Measurements from ENCODE around the gene SASH1. TPM values are rescaled to one million over a fixed set of nuclear protein-coding genes. Genes with fewer than 3 reads are reported as not detected.

Gene SASH1
- polyA plus RNA-seq, 1 donor from 2014 or later = 7.0 TPM

- H3K4me3 ChIP-seq (ENCODE audit: low read length) = no peak overlapping the region
- no peak overlapping the region for H3K27ac ChIP-seq (ENCODE audit: low read length)
- H2AFZ ChIP-seq (ENCODE audit: low read depth, low read length) = no peak overlapping the region
Observed at GRCh38 chr6:148406579-148407371, 64.1 kb downstream of the SASH1 start.

DNA sequence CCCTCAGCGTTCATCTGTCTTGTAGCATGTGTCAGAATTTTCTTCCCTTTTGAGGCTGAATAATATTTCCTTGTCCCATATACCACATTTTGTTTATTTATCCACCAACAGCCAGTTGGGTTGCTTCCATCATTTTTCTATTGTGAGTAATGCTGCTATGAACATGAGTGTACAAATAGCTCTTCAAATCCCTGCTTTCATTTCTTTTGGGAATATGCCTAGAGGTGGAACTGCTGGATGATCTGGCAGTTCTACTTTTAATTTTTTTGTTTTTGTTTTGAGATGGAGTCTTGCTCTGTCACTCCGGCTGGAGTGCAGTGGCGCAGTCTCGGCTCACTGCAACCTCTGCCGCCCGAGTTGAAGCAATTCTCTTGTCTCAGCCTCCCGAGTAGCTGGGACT is 64.7 kb downstream of the SASH1 start:
- H3K9me2 ChIP-seq (ENCODE audit: insufficient read depth, low read length) = no peaks in the 10 kb centered on the region
- no peaks in the 10 kb centered on the region for H3K27me3 ChIP-seq (ENCODE audit: insufficient read depth, low read depth, low read length)
- H3K9ac ChIP-seq (ENCODE audit: low read length) = no peak overlapping the region
- no peak overlapping the region for H3K4me3 ChIP-seq (ENCODE audit: low read length)
- no peak overlapping the region for H3K27ac ChIP-seq (ENCODE audit: low read length)
- H3K36me3 ChIP-seq (ENCODE audit: insufficient read depth, low read length) = no peaks in the 10 kb centered on the region
- H3K4me2 ChIP-seq (ENCODE audit: low read length) = no peak overlapping the region
- H3F3A ChIP-seq (ENCODE audit: insufficient read depth, low read length, poor library complexity, severe bottlenecking) = no peaks in the 10 kb centered on the region
- H3K79me2 ChIP-seq (replicated peaks; ENCODE audit: insufficient read depth, low read length) = no peaks in the 10 kb centered on the region
- no peaks in the 10 kb centered on the region for H4K20me1 ChIP-seq (ENCODE audit: insufficient read depth)
- TF ChIP-seq REST (IDR thresholded peaks at IDR 0.05; ENCODE audit: borderline replicate concordance) = no peak
- TF ChIP-seq EP300 (conservative IDR thresholded peaks at IDR 0.05; ENCODE audit: poor library complexity, severe bottlenecking) = no peak
- TF ChIP-seq RAD21 (conservative IDR thresholded peaks at IDR 0.05) = no peak
- TF ChIP-seq, protein P1, sequence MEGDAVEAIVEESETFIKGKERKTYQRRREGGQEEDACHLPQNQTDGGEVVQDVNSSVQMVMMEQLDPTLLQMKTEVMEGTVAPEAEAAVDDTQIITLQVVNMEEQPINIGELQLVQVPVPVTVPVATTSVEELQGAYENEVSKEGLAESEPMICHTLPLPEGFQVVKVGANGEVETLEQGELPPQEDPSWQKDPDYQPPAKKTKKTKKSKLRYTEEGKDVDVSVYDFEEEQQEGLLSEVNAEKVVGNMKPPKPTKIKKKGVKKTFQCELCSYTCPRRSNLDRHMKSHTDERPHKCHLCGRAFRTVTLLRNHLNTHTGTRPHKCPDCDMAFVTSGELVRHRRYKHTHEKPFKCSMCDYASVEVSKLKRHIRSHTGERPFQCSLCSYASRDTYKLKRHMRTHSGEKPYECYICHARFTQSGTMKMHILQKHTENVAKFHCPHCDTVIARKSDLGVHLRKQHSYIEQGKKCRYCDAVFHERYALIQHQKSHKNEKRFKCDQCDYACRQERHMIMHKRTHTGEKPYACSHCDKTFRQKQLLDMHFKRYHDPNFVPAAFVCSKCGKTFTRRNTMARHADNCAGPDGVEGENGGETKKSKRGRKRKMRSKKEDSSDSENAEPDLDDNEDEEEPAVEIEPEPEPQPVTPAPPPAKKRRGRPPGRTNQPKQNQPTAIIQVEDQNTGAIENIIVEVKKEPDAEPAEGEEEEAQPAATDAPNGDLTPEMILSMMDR (IDR thresholded peaks at IDR 0.05; ENCODE audit: poor library complexity, severe bottlenecking) = no peak
- TF ChIP-seq POLR2AphosphoS5 (IDR thresholded peaks at IDR 0.05) = no peak
- no peak for TF ChIP-seq TAF1 (IDR thresholded peaks at IDR 0.05; ENCODE audit: low read depth)
- TF ChIP-seq EZH2 (IDR thresholded peaks at IDR 0.05; ENCODE audit: borderline replicate concordance, insufficient read depth, low read length, poor library complexity, severe bottlenecking) = no peak
- no peak for TF ChIP-seq SMC3 (conservative IDR thresholded peaks at IDR 0.05; ENCODE audit: poor library complexity)
- TF ChIP-seq MXI1 (conservative IDR thresholded peaks at IDR 0.05; ENCODE audit: poor library complexity, severe bottlenecking) = no peak
- H2AFZ ChIP-seq (ENCODE audit: low read depth, low read length) = no peak overlapping the region
- no peaks in the 10 kb centered on the region for H3K9me3 ChIP-seq (ENCODE audit: low read length)

More at GRCh38 chr6:148406579-148407371, 64.1 kb downstream of the SASH1 start:
- Histone ChIP-seq H3K9me3 (ENCODE audit: low read length) (no peaks in the 10 kb centered on the region), H3K79me2 (replicated peaks; ENCODE audit: insufficient read depth, low read length) (no peaks in the 10 kb centered on the region), H3K36me3 (ENCODE audit: insufficient read depth, low read length) (no peaks in the 10 kb centered on the region), H3K9me2 (ENCODE audit: insufficient read depth, low read length) (no peaks in the 10 kb centered on the region), H3K4me2 (ENCODE audit: low read length) (no peak overlapping the region), H3F3A (ENCODE audit: insufficient read depth, low read length, poor library complexity, severe bottlenecking) (no peaks in the 10 kb centered on the region), H4K20me1 (ENCODE audit: insufficient read depth) (no peaks in the 10 kb centered on the region), H3K27me3 (ENCODE audit: insufficient read depth, low read depth, low read length) (no peaks in the 10 kb centered on the region), H3K9ac (ENCODE audit: low read length) (no peak overlapping the region)
- TF ChIP-seq, protein P1 (IDR thresholded peaks at IDR 0.05; ENCODE audit: poor library complexity, severe bottlenecking) = no peak
- TF ChIP-seq RAD21 (conservative IDR thresholded peaks at IDR 0.05) (no peak), TAF1 (IDR thresholded peaks at IDR 0.05; ENCODE audit: low read depth) (no peak), POLR2AphosphoS5 (IDR thresholded peaks at IDR 0.05) (no peak), MXI1 (conservative IDR thresholded peaks at IDR 0.05; ENCODE audit: poor library complexity, severe bottlenecking) (no peak)

All from neural cell (in vitro differentiated cells).